ENCODE results near the gene TEC.
"Not testable (repeated sequence)": the region's sequence is repeated elsewhere in the genome, so short reads cannot be mapped to it uniquely, and the experiment has no call there.

Gene TEC

GRCh38 chr4:48237996-48238645 is 31.5 kb downstream of the TEC start:
- no peak for DNase-seq

- DNase-seq: no peak
Observed at GRCh38 chr4:48235050-48235449, 34.6 kb downstream of the TEC start.

- no peak for DNase-seq
Observed at GRCh38 chr4:48234575-48234974, 35.1 kb downstream of the TEC start.

- DNase-seq: no peak
Observed at GRCh38 chr4:48228949-48229348, 40.7 kb downstream of the TEC start.

GRCh38 chr4:48227662-48228061 is 42.0 kb downstream of the TEC start:
- no peak for DNase-seq

- DNase-seq: no peak
Observed at GRCh38 chr4:48226199-48226598, 43.4 kb downstream of the TEC start.

- DNase-seq: no peak
Observed at GRCh38 chr4:48225368-48226141, 44.1 kb downstream of the TEC start.

- DNase-seq: no peak
Observed at GRCh38 chr4:48224606-48225005, 45.0 kb downstream of the TEC start.

GRCh38 chr4:48223633-48224295 is 45.9 kb downstream of the TEC start:
- DNase-seq: no peak

- DNase-seq: no peak
Observed at GRCh38 chr4:48222491-48222890, 47.1 kb downstream of the TEC start.

GRCh38 chr4:48219430-48219829 is 50.2 kb downstream of the TEC start:
- DNase-seq: not testable (repeated sequence)

GRCh38 chr4:48216563-48216962 is 53.1 kb downstream of the TEC start:
- DNase-seq: no peak

- DNase-seq: no peak
Observed at GRCh38 chr4:48215977-48216376, 53.7 kb downstream of the TEC start.

GRCh38 chr4:48212165-48212564 is 57.5 kb downstream of the TEC start:
- no peak for DNase-seq

GRCh38 chr4:48210966-48211328 is 58.7 kb downstream of the TEC start:
- no peak for DNase-seq

GRCh38 chr4:48205626-48206025 is 64.0 kb downstream of the TEC start:
- DNase-seq: no peak

GRCh38 chr4:48205107-48205506 is 64.5 kb downstream of the TEC start:
- no peak for DNase-seq

- no peak for DNase-seq
Observed at GRCh38 chr4:48203819-48204218, 65.8 kb downstream of the TEC start.

- DNase-seq: no peak
Observed at GRCh38 chr4:48197643-48198237, 71.9 kb downstream of the TEC start.

- DNase-seq: no peak
Observed at GRCh38 chr4:48196758-48197504, 72.7 kb downstream of the TEC start.

- no peak for DNase-seq
Observed at GRCh38 chr4:48195853-48196252, 73.8 kb downstream of the TEC start.

GRCh38 chr4:48195374-48195773 is 74.3 kb downstream of the TEC start:
- DNase-seq: peak in 2 of 3 experiments; percentile 70 to 94

- no peak for DNase-seq
Observed at GRCh38 chr4:48194971-48195370, 74.7 kb downstream of the TEC start.

Data from NCI-H1417 (cell line).